Transverse colon (tissue), 4 donors: ENCODE data around the gene AATK.

Experiments used
- POLR2A ChIP-seq: fragments of 450-650 bp; IDR thresholded peaks from one replicate; pipeline ENCODE4 v1.6.1; 2016; ENCODE audit warnings: antibody characterized with exemption, mild to moderate bottlenecking, moderate library complexity
- POLR2AphosphoS5 ChIP-seq, 3 donors: sonication (generic); formaldehyde crosslinking; IDR thresholded peaks; one replicate each; pipeline ENCODE4 v1.6.1; 2016; ENCODE audit warnings: antibody characterized with exemption in 3 of 3
- TF ChIP-seq, protein P1 (sequence below), 5 experiments: fragments of 200-600 bp in 3 of 5; fragments of 450-650 bp in 2 of 5; sonication (generic) in 3 of 5; IDR thresholded peaks; 1 replicate in 2 of 5; 2 replicates in 3 of 5; pipeline ENCODE4 v1.5.1; 2016 to 2017; ENCODE audit warnings: antibody characterized with exemption in 5 of 5, inconsistent platforms in 3 of 5, mild to moderate bottlenecking in 2 of 5, moderate library complexity in 1 of 5

DNA sequence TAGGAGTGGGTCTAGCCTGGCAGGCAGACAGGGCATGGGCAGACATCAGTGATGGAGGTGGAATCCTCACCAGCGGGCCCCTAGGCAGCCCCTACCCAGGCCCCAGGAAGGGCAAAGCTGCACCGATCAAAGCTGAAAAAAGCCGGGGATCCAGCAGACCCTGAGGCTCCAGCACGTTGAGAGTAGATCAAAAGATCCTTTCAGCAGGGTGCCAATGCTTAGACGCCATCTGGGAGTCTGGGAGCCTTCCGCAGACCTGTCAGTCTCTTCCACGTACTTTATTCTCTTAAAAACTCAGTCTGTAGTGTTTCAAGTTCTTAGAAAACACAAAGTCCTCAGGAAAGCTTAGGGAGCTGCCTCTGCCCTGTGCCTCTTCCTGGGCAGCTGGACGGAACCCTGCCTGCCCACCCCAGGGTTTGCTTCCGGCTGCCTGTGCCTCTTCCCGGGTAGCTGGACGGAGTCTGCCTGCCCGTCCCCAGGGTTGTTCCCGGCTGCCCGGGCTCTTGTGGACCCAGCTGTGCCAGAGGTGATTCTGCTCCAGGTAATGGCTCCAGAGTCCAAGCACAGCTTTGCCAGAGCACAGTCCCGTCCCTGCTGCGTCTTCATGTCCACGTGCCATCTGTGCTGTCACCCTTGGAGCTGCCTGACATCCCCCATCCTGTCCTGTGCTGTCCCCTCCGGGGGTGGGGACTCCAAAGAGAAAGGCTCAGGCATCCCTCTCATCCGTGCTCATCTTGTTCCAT is 51.5 kb downstream of the AATK start:
- TF ChIP-seq, protein P1, sequence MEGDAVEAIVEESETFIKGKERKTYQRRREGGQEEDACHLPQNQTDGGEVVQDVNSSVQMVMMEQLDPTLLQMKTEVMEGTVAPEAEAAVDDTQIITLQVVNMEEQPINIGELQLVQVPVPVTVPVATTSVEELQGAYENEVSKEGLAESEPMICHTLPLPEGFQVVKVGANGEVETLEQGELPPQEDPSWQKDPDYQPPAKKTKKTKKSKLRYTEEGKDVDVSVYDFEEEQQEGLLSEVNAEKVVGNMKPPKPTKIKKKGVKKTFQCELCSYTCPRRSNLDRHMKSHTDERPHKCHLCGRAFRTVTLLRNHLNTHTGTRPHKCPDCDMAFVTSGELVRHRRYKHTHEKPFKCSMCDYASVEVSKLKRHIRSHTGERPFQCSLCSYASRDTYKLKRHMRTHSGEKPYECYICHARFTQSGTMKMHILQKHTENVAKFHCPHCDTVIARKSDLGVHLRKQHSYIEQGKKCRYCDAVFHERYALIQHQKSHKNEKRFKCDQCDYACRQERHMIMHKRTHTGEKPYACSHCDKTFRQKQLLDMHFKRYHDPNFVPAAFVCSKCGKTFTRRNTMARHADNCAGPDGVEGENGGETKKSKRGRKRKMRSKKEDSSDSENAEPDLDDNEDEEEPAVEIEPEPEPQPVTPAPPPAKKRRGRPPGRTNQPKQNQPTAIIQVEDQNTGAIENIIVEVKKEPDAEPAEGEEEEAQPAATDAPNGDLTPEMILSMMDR (IDR thresholded peaks at IDR 0.05): no peak
- no peak for TF ChIP-seq POLR2A
- TF ChIP-seq POLR2AphosphoS5 (IDR thresholded peaks at IDR 0.05): no peak
